ENCODE data around the gene ZBTB8A. TPM values are rescaled to one million over a fixed set of nuclear protein-coding genes. Genes with fewer than 3 reads are reported as not detected.

ZBTB8A gene
- total RNA-seq, 1 donor from 2014 or later = 10.4 TPM

GRCh38 chr1:32557812-32558211 lies 18.6 kb downstream of the ZBTB8A start:
- no peaks in the 10 kb centered on the region for H3K27me3 ChIP-seq (ENCODE audit: control insufficient read depth in 3 of 3, insufficient read depth in 3 of 3, low read length in 3 of 3)
- no peaks in the 10 kb centered on the region for H3K4me1 ChIP-seq (ENCODE audit: control insufficient read depth in 3 of 3, insufficient read depth in 3 of 3, low read length in 3 of 3)
- H3K36me3 ChIP-seq (ENCODE audit: control insufficient read depth in 3 of 3, insufficient read depth in 3 of 3, low read length in 3 of 3) = peaks cover 5 to 11% (median 7%) of the 10 kb centered on the region in 3 donors
- no peaks in the 10 kb centered on the region for H3K9me3 ChIP-seq (ENCODE audit: control insufficient read depth in 3 of 3, low read length in 3 of 3)
- no peak overlapping the region for H3K27ac ChIP-seq (ENCODE audit: low read depth, low read length)
- H3K9ac ChIP-seq (ENCODE audit: low read depth in 1 of 3, low read length in 3 of 3) = no peak overlapping the region
- H3K4me3 ChIP-seq (ENCODE audit: low read length in 3 of 3) = no peak overlapping the region

GRCh38 chr1:32568929-32569328 lies 29.7 kb downstream of the ZBTB8A start:
- Histone ChIP-seq H3K9ac (ENCODE audit: low read depth in 1 of 3, low read length in 3 of 3) (no peak overlapping the region), H3K27me3 (ENCODE audit: control insufficient read depth in 3 of 3, insufficient read depth in 3 of 3, low read length in 3 of 3) (no peaks in the 10 kb centered on the region), H3K9me3 (ENCODE audit: control insufficient read depth in 3 of 3, low read length in 3 of 3) (no peaks in the 10 kb centered on the region), H3K36me3 (ENCODE audit: control insufficient read depth in 3 of 3, insufficient read depth in 3 of 3, low read length in 3 of 3) (no peaks in the 10 kb centered on the region), H3K4me1 (ENCODE audit: control insufficient read depth in 3 of 3, insufficient read depth in 3 of 3, low read length in 3 of 3) (no peaks in the 10 kb centered on the region), H3K27ac (ENCODE audit: low read depth, low read length) (no peak overlapping the region), H3K4me3 (ENCODE audit: low read length in 3 of 3) (no peak overlapping the region)

DNA sequence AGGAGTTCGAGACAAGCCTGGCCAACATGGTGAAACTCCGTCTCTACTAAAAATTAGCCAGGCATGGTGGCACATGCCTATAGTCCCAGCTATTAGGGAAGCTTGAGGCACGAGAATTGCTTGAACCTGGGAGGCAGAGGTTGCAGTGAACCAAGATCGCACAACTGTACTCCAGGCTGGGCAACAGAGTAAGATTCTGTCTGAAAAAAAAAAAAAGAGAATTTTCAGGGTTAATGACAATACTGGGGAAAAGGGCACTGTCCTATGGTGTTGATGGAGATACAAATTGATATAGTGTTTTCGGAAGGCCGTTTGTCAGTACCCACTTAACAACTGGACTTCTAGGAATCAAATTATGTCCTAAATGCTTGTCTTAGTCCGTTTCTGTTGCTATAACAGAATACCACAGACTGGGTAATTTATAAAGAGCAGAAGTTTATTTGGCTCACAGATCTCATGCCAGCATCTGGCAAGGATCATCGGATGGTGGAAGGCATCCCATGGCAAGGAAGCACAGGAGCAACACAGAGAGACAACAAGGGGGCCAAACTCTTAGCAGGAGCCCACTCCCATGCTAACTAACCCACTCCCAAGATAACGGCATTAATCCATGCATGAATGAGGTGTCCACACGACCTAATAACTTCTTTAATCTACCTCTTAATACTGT lies 41.3 kb downstream of the ZBTB8A start:
- Histone ChIP-seq H3K9me3 (ENCODE audit: control insufficient read depth in 3 of 3, low read length in 3 of 3) (no peaks in the 10 kb centered on the region), H3K4me1 (ENCODE audit: control insufficient read depth in 3 of 3, insufficient read depth in 3 of 3, low read length in 3 of 3) (no peaks in the 10 kb centered on the region), H3K27me3 (ENCODE audit: control insufficient read depth in 3 of 3, insufficient read depth in 3 of 3, low read length in 3 of 3) (no peaks in the 10 kb centered on the region), H3K36me3 (ENCODE audit: control insufficient read depth in 3 of 3, insufficient read depth in 3 of 3, low read length in 3 of 3) (no peaks in the 10 kb centered on the region), H3K27ac (ENCODE audit: low read depth, low read length) (no peak overlapping the region), H3K9ac (ENCODE audit: low read depth in 1 of 3, low read length in 3 of 3) (no peak overlapping the region), H3K4me3 (ENCODE audit: low read length in 3 of 3) (no peak overlapping the region)

- H3K27me3 ChIP-seq (ENCODE audit: control insufficient read depth in 3 of 3, insufficient read depth in 3 of 3, low read length in 3 of 3) = no peaks in the 10 kb centered on the region
- peaks cover 0 to 13% (median 8%) of the 10 kb centered on the region in 3 donors for H3K36me3 ChIP-seq (ENCODE audit: control insufficient read depth in 3 of 3, insufficient read depth in 3 of 3, low read length in 3 of 3)
- no peaks in the 10 kb centered on the region for H3K4me1 ChIP-seq (ENCODE audit: control insufficient read depth in 3 of 3, insufficient read depth in 3 of 3, low read length in 3 of 3)
- H3K4me3 ChIP-seq (ENCODE audit: low read length in 3 of 3) = no peak overlapping the region
- no peak overlapping the region for H3K27ac ChIP-seq (ENCODE audit: low read depth, low read length)
- H3K9me3 ChIP-seq (ENCODE audit: control insufficient read depth in 3 of 3, low read length in 3 of 3) = no peaks in the 10 kb centered on the region
- no peak overlapping the region for H3K9ac ChIP-seq (ENCODE audit: low read depth in 1 of 3, low read length in 3 of 3)
These were observed 53.7 kb downstream of the ZBTB8A start for GRCh38 chr1:32592943-32593342.

GRCh38 chr1:32600034-32600433 lies 60.8 kb downstream of the ZBTB8A start:
- H3K27me3 ChIP-seq (ENCODE audit: control insufficient read depth in 3 of 3, insufficient read depth in 3 of 3, low read length in 3 of 3) = no peaks in the 10 kb centered on the region
- H3K9ac ChIP-seq (ENCODE audit: low read depth in 1 of 3, low read length in 3 of 3) = no peak overlapping the region
- no peak overlapping the region for H3K27ac ChIP-seq (ENCODE audit: low read depth, low read length)
- no peaks in the 10 kb centered on the region for H3K9me3 ChIP-seq (ENCODE audit: control insufficient read depth in 3 of 3, low read length in 3 of 3)
- no peak overlapping the region for H3K4me3 ChIP-seq (ENCODE audit: low read length in 3 of 3)
- no peaks in the 10 kb centered on the region for H3K4me1 ChIP-seq (ENCODE audit: control insufficient read depth in 3 of 3, insufficient read depth in 3 of 3, low read length in 3 of 3)
- H3K36me3 ChIP-seq (ENCODE audit: control insufficient read depth in 3 of 3, insufficient read depth in 3 of 3, low read length in 3 of 3) = peaks cover 0 to 15% (median 8%) of the 10 kb centered on the region in 3 donors

GRCh38 chr1:32605711-32606424 lies 66.6 kb downstream of the ZBTB8A start:
- Histone ChIP-seq H3K36me3 (ENCODE audit: control insufficient read depth in 3 of 3, insufficient read depth in 3 of 3, low read length in 3 of 3) (peaks cover 4 to 7% (median 6%) of the 10 kb centered on the region in 3 donors), H3K27ac (ENCODE audit: low read depth, low read length) (no peak overlapping the region)

DNA sequence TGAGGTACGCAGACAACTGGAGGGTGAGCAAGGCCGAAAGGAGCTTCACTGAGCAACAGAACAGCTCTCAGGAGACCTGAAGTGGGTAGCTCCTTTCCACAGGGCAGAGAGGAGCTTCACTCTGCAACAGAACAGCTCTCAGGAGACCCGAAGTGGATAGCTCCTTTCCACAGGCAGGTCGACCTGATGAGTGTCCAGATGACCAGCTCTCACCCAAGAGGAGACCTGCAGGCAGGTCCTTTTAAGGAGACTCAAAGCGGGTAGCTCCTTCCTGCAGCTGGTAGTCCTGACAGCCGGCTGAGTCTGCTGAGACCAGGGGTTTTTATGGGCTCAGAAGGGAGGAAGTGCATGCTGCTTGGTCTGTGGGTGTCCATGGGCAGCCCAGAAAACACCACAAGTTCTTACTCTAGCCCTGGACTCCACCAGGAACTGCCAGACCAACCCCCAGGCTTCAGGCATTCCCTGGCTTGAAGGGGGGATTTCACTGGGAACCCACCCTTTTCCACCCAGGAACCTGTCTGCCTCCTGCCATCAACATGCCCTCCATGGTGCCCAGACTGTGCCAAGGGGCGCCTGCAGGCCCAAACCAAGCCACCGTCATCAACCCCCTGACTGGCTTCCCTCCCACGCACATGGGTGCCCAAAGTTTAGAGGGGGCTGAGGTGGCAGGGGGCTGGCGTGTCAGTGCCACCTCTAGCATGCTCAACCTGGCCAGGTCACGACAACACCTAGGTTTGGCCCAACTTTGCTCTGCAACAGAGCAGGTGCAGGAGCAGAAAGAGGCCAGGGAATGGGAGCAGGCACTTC lies 67.5 kb downstream of the ZBTB8A start:
- Histone ChIP-seq H3K4me1 (ENCODE audit: control insufficient read depth in 3 of 3, insufficient read depth in 3 of 3, low read length in 3 of 3) (no peaks in the 10 kb centered on the region), H3K27me3 (ENCODE audit: control insufficient read depth in 3 of 3, insufficient read depth in 3 of 3, low read length in 3 of 3) (no peaks in the 10 kb centered on the region), H3K36me3 (ENCODE audit: control insufficient read depth in 3 of 3, insufficient read depth in 3 of 3, low read length in 3 of 3) (peaks cover 4 to 6% (median 4%) of the 10 kb centered on the region in 3 donors), H3K4me3 (ENCODE audit: low read length in 3 of 3) (no peak overlapping the region), H3K27ac (ENCODE audit: low read depth, low read length) (no peak overlapping the region), H3K9ac (ENCODE audit: low read depth in 1 of 3, low read length in 3 of 3) (no peak overlapping the region), H3K9me3 (ENCODE audit: control insufficient read depth in 3 of 3, low read length in 3 of 3) (no peaks in the 10 kb centered on the region)

More at GRCh38 chr1:32605711-32606424, 66.6 kb downstream of the ZBTB8A start:
- H3K27me3 ChIP-seq (ENCODE audit: control insufficient read depth in 3 of 3, insufficient read depth in 3 of 3, low read length in 3 of 3) = no peaks in the 10 kb centered on the region
- H3K9ac ChIP-seq (ENCODE audit: low read depth in 1 of 3, low read length in 3 of 3) = no peak overlapping the region
- no peaks in the 10 kb centered on the region for H3K9me3 ChIP-seq (ENCODE audit: control insufficient read depth in 3 of 3, low read length in 3 of 3)
- no peak overlapping the region for H3K4me3 ChIP-seq (ENCODE audit: low read length in 3 of 3)
- no peaks in the 10 kb centered on the region for H3K4me1 ChIP-seq (ENCODE audit: control insufficient read depth in 3 of 3, insufficient read depth in 3 of 3, low read length in 3 of 3)

- Histone ChIP-seq H3K4me1 (ENCODE audit: control insufficient read depth in 3 of 3, insufficient read depth in 3 of 3, low read length in 3 of 3) (peaks cover 0 to 4% (median 2%) of the 10 kb centered on the region in 3 donors), H3K9ac (ENCODE audit: low read depth in 1 of 3, low read length in 3 of 3) (no peak overlapping the region), H3K4me3 (ENCODE audit: low read length in 3 of 3) (no peak overlapping the region), H3K9me3 (ENCODE audit: control insufficient read depth in 3 of 3, low read length in 3 of 3) (no peaks in the 10 kb centered on the region), H3K27me3 (ENCODE audit: control insufficient read depth in 3 of 3, insufficient read depth in 3 of 3, low read length in 3 of 3) (no peaks in the 10 kb centered on the region), H3K27ac (ENCODE audit: low read depth, low read length) (no peak overlapping the region), H3K36me3 (ENCODE audit: control insufficient read depth in 3 of 3, insufficient read depth in 3 of 3, low read length in 3 of 3) (peaks cover 4 to 6% (median 4%) of the 10 kb centered on the region in 3 donors)
These were observed 70.0 kb downstream of the ZBTB8A start for GRCh38 chr1:32609180-32609579.

GRCh38 chr1:32611859-32612188 lies 72.6 kb downstream of the ZBTB8A start:
- peaks cover 0 to 4% (median 2%) of the 10 kb centered on the region in 3 donors for H3K4me1 ChIP-seq (ENCODE audit: control insufficient read depth in 3 of 3, insufficient read depth in 3 of 3, low read length in 3 of 3)
- H3K27ac ChIP-seq (ENCODE audit: low read depth, low read length) = peak overlapping the region; percentile 63

More at GRCh38 chr1:32611859-32612188, 72.6 kb downstream of the ZBTB8A start:
- peaks cover 0 to 2% (median 0%) of the 10 kb centered on the region in 3 donors for H3K36me3 ChIP-seq (ENCODE audit: control insufficient read depth in 3 of 3, insufficient read depth in 3 of 3, low read length in 3 of 3)
- peak overlapping the region; percentile 69 to 89 (median 80) for H3K9ac ChIP-seq (ENCODE audit: low read depth in 1 of 3, low read length in 3 of 3)
- H3K9me3 ChIP-seq (ENCODE audit: control insufficient read depth in 3 of 3, low read length in 3 of 3) = no peaks in the 10 kb centered on the region
- peak overlapping the region; percentile 78 to 91 (median 82) for H3K4me3 ChIP-seq (ENCODE audit: low read length in 3 of 3)
- H3K27me3 ChIP-seq (ENCODE audit: control insufficient read depth in 3 of 3, insufficient read depth in 3 of 3, low read length in 3 of 3) = no peaks in the 10 kb centered on the region
